HepG2 (cell line): ENCODE measurements around the gene FGGY. TPM values are rescaled to one million over a fixed set of nuclear protein-coding genes. Genes with fewer than 3 reads are reported as not detected.

ENCODE experiments used
- FOSL1 ChIP-seq: sonication (generic); formaldehyde crosslinking; IDR thresholded peaks from 2 replicates; pipeline ENCODE4 v1.9.0; 2021; ENCODE audit warnings: missing genetic modification reagents, borderline replicate concordance
- FOXK1 ChIP-seq: sonication (generic); formaldehyde crosslinking; IDR thresholded peaks from 2 replicates; pipeline ENCODE4 v1.4.0; 2020; ENCODE audit warnings: low read depth, missing genetic modification reagents, borderline replicate concordance
- GATAD2A ChIP-seq: IDR thresholded peaks from 2 replicates; pipeline ENCODE4 v1.6.1; 2016
- HMG20A ChIP-seq: IDR thresholded peaks from 2 replicates; pipeline ENCODE4 v1.6.1; 2016; ENCODE audit warnings: borderline replicate concordance
- IKZF4 ChIP-seq: sonication (generic); formaldehyde crosslinking; IDR thresholded peaks from 2 replicates; pipeline ENCODE4 v1.5.1; 2020; ENCODE audit warnings: borderline replicate concordance, mild to moderate bottlenecking, low read depth, missing genetic modification reagents; ENCODE audit errors: not compliant biosample characterization
- MED1 ChIP-seq: sonication (generic); formaldehyde crosslinking; IDR thresholded peaks from 2 replicates; pipeline ENCODE4 v1.4.0; 2020; ENCODE audit warnings: missing genetic modification reagents
- NCOA2 ChIP-seq: sonication (generic); formaldehyde crosslinking; IDR thresholded peaks from 2 replicates; pipeline ENCODE4 v1.8.0; 2022; ENCODE audit warnings: inconsistent platforms
- NR2F2 ChIP-seq: IDR thresholded peaks from 2 replicates; pipeline ENCODE4 v1.6.1; 2012; ENCODE audit warnings: low read depth, inconsistent platforms, borderline replicate concordance
- PAWR ChIP-seq: sonication (generic); formaldehyde crosslinking; IDR thresholded peaks from 2 replicates; pipeline ENCODE4 v1.4.0; 2020; ENCODE audit warnings: missing genetic modification reagents, mild to moderate bottlenecking, borderline replicate concordance
- POGZ ChIP-seq: sonication (generic); formaldehyde crosslinking; IDR thresholded peaks from 2 replicates; pipeline ENCODE4 v1.4.0; 2020; ENCODE audit warnings: mild to moderate bottlenecking, missing genetic modification reagents
- RXRB ChIP-seq: IDR thresholded peaks from 2 replicates; pipeline ENCODE4 v1.6.1; 2016; ENCODE audit warnings: borderline replicate concordance, missing genetic modification reagents, missing compliant biosample characterization
- TBL1XR1 ChIP-seq: fragments of 150-350 bp; IDR thresholded peaks from 2 replicates; pipeline ENCODE4 v1.6.1; 2014; ENCODE audit warnings: borderline replicate concordance, low read length; ENCODE audit not compliant: partially characterized antibody
- TCF7 ChIP-seq: sonication (generic); IDR thresholded peaks from 2 replicates; pipeline ENCODE4 v1.6.1; 2016; ENCODE audit warnings: antibody characterized with exemption, low read depth
- YEATS4 ChIP-seq: sonication (generic); formaldehyde crosslinking; IDR thresholded peaks from 2 replicates; pipeline ENCODE4 v1.4.0; 2020; ENCODE audit warnings: missing genetic modification reagents, borderline replicate concordance
- YY1 ChIP-seq: IDR thresholded peaks from 2 replicates; pipeline ENCODE4 v1.6.1; 2011; ENCODE audit warnings: low read length, low read depth, moderate library complexity, mild to moderate bottlenecking; ENCODE audit not compliant: insufficient read depth, insufficient replicate concordance
- ZBTB3 ChIP-seq: sonication (generic); formaldehyde crosslinking; IDR thresholded peaks from 2 replicates; pipeline ENCODE4 v1.4.0; 2020; ENCODE audit warnings: low read depth, mild to moderate bottlenecking, moderate library complexity, missing genetic modification reagents, borderline replicate concordance
- ZFP36L2 ChIP-seq: sonication (generic); formaldehyde crosslinking; IDR thresholded peaks from 2 replicates; pipeline ENCODE4 v1.4.0; 2020; ENCODE audit warnings: missing genetic modification reagents
- ZKSCAN5 ChIP-seq: sonication (generic); formaldehyde crosslinking; IDR thresholded peaks from 2 replicates; pipeline ENCODE4 v1.5.1; 2020; ENCODE audit warnings: mild to moderate bottlenecking, missing genetic modification reagents
- ZNF44 ChIP-seq: sonication (generic); formaldehyde crosslinking; IDR thresholded peaks from 2 replicates; pipeline ENCODE4 v1.5.1; 2020; ENCODE audit warnings: mild to moderate bottlenecking, missing genetic modification reagents
- ZNF577 ChIP-seq: sonication (generic); formaldehyde crosslinking; IDR thresholded peaks from 2 replicates; pipeline ENCODE4 v1.4.0; 2020; ENCODE audit warnings: mild to moderate bottlenecking, low read depth, missing genetic modification reagents, borderline replicate concordance
- ZNF629 ChIP-seq: sonication (generic); formaldehyde crosslinking; conservative IDR thresholded peaks from 2 replicates; pipeline ENCODE4 v1.5.0; 2020; ENCODE audit warnings: missing genetic modification reagents
- ZSCAN29 ChIP-seq: sonication (generic); formaldehyde crosslinking; conservative IDR thresholded peaks from 2 replicates; pipeline ENCODE4 v1.4.0; 2020; ENCODE audit warnings: mild to moderate bottlenecking, missing genetic modification reagents
- polyA plus RNA-seq, 8 experiments: library from polyadenylated mRNA; depleted of rRNA in 3 of 8; stranded (reverse) in 7 of 8; unstranded in 1 of 8; fragments of >200 nt; fragmentation: Illumina TruSeq in 4 of 8; extraction: Trizol in 4 of 8; gene quantifications; 2 replicates each; pipeline versions ENCODE4 v1.2.1 to v1.2.3, GENCODE V29; 2011 to 2016; ENCODE audit warnings: low read depth in 4 of 8, missing spikeins in 1 of 8, mixed read lengths in 1 of 8; ENCODE audit not compliant: insufficient read depth in 1 of 8
- total RNA-seq, 5 experiments: library from RNA; depleted of rRNA; stranded (reverse); fragments of >200 nt; fragmentation: Illumina TruSeq; extraction: Trizol; gene quantifications; 2 replicates each; pipeline ENCODE4 v1.2.3, GENCODE V29; 2016; ENCODE audit warnings: low read depth in 1 of 5
- TF ChIP-seq, protein P1 (sequence below): sonication (generic); formaldehyde crosslinking; IDR thresholded peaks from 2 replicates; pipeline ENCODE4 v1.4.0; 2020; ENCODE audit warnings: mild to moderate bottlenecking, low read depth, missing genetic modification reagents
- TF ChIP-seq, protein P2 (sequence below): sonication (generic); formaldehyde crosslinking; conservative IDR thresholded peaks from 2 replicates; pipeline ENCODE4 v1.4.0; 2020; ENCODE audit warnings: missing genetic modification reagents
- TF ChIP-seq, protein P3 (sequence below): sonication (generic); formaldehyde crosslinking; IDR thresholded peaks from 2 replicates; pipeline ENCODE4 v1.4.0; 2020; ENCODE audit warnings: low read depth, mild to moderate bottlenecking, missing genetic modification reagents
- TF ChIP-seq, protein P4 (sequence below): sonication (generic); formaldehyde crosslinking; IDR thresholded peaks from 2 replicates; pipeline ENCODE4 v1.4.0; 2020; ENCODE audit warnings: missing genetic modification reagents, borderline replicate concordance

FGGY gene
- total and polyA plus RNA-seq, 2 of the 13 experiments (the other 11 are each of a cell fraction or from before 2014, with no cell fraction given): 15.7 to 27.5 TPM

DNA sequence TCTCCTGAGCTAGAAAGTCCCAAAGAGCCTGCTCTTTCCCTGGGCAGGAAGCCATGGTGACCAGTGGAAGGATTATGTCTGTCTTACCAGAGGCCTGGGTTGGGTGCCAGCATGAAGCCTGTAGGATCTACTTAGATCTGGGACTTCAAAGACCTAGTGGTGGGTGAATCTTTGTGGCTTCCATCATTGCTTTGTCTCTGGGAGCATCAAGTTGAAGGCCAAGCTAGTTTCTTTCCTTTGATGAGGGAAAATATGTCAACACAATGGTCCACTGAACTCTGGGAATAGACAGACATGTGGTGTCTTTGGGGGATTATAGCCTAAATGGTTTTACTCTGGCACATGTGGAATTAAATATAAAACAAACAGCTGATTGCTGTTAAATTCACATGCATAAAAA is 417.3 kb downstream of the FGGY start (continued):
- TF ChIP-seq, protein P1, sequence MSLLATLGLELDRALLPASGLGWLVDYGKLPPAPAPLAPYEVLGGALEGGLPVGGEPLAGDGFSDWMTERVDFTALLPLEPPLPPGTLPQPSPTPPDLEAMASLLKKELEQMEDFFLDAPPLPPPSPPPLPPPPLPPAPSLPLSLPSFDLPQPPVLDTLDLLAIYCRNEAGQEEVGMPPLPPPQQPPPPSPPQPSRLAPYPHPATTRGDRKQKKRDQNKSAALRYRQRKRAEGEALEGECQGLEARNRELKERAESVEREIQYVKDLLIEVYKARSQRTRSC (CRISPR knock-in tag): no peak
- TF ChIP-seq NCOA2 (peak; percentile 76), ZNF44 (CRISPR knock-in tag) (no peak), ZNF629 (no peak), NR2F2 (0 out of 2 replicates have a peak, but pooled peaks have one; percentile 54), ZKSCAN5 (CRISPR knock-in tag) (no peak), ZSCAN29 (no peak), ZFP36L2 (CRISPR knock-in tag) (no peak), YEATS4 (no peak), RXRB (CRISPR knock-in tag) (peak; percentile 58; the same call in 1 of the 2 replicates), TCF7 (peak; percentile 90), ZNF577 (CRISPR knock-in tag) (no peak), FOSL1 (CRISPR knock-in tag) (no peak), POGZ (CRISPR knock-in tag) (peak; percentile 63), TBL1XR1 (peak; percentile 26), YY1 (no peak), HMG20A (CRISPR knock-in tag) (peak; percentile 77; the same call in 1 of the 2 replicates), FOXK1 (CRISPR knock-in tag) (0 out of 2 replicates have a peak, but pooled peaks have one; percentile 22), ZBTB3 (CRISPR knock-in tag) (no peak), PAWR (CRISPR knock-in tag) (no peak), MED1 (CRISPR knock-in tag) (peak; percentile 58), GATAD2A (CRISPR knock-in tag) (peak; percentile 55), IKZF4 (CRISPR knock-in tag) (no peak)
- TF ChIP-seq, protein P2, sequence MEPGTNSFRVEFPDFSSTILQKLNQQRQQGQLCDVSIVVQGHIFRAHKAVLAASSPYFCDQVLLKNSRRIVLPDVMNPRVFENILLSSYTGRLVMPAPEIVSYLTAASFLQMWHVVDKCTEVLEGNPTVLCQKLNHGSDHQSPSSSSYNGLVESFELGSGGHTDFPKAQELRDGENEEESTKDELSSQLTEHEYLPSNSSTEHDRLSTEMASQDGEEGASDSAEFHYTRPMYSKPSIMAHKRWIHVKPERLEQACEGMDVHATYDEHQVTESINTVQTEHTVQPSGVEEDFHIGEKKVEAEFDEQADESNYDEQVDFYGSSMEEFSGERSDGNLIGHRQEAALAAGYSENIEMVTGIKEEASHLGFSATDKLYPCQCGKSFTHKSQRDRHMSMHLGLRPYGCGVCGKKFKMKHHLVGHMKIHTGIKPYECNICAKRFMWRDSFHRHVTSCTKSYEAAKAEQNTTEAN: no peak
- TF ChIP-seq, protein P3, sequence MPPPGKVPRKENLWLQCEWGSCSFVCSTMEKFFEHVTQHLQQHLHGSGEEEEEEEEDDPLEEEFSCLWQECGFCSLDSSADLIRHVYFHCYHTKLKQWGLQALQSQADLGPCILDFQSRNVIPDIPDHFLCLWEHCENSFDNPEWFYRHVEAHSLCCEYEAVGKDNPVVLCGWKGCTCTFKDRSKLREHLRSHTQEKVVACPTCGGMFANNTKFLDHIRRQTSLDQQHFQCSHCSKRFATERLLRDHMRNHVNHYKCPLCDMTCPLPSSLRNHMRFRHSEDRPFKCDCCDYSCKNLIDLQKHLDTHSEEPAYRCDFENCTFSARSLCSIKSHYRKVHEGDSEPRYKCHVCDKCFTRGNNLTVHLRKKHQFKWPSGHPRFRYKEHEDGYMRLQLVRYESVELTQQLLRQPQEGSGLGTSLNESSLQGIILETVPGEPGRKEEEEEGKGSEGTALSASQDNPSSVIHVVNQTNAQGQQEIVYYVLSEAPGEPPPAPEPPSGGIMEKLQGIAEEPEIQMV: no peak
- TF ChIP-seq, protein P4, sequence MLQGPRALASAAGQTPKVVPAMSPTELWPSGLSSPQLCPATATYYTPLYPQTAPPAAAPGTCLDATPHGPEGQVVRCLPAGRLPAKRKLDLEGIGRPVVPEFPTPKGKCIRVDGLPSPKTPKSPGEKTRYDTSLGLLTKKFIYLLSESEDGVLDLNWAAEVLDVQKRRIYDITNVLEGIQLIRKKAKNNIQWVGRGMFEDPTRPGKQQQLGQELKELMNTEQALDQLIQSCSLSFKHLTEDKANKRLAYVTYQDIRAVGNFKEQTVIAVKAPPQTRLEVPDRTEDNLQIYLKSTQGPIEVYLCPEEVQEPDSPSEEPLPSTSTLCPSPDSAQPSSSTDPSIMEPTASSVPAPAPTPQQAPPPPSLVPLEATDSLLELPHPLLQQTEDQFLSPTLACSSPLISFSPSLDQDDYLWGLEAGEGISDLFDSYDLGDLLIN (CRISPR knock-in tag): no peak
